ENCODE measurements around the gene NECTIN1. TPM values are rescaled to one million over a fixed set of nuclear protein-coding genes. Genes with fewer than 3 reads are reported as not detected.

The NECTIN1 gene
- total and polyA plus RNA-seq, 2 experiments from 2014 or later: 3.6 to 7.4 TPM

DNA sequence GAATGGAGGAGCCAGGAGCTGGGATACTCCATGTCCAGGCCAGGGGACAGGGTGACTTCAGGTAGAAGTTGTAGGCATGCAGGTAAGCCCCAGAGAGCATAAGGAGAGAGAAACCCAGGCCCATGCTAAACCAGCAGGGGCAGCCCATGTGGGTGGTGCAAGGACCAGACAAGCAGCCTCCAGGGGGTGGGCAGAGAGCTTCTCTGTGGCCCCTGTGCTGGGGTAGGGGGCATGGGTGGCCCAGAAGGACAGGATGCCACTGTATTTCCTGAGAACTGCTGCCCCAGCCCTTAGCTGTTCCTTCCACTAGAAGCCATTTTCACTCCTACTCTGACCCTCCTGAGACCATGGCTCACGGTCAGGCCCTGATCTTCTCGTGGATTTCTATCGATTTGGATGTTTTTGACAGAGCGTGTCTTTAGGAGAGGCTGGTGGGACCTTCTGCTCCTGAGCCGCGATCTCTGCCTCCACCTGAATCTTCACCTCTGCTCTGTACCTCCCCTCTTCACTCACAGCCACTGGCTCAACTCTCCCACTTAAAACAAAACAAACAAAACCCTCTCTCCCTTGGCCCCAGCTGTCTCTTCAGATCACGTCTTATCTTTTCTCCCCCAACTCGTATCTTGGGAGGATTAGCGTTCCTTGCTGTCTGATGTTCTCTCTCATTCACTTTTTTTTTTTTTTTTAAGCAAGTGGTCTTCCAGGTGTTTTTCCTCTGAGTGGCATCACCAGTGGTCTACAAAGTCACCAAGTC is 112.2 kb downstream of the NECTIN1 start:
- H3K4me2 ChIP-seq: no peak overlapping the region
- 41% methylated on average over 9 of the region's 9 CpGs for WGBS (ENCODE audit: low lambda C conversion rate, missing lambda C conversion rate)

DNA sequence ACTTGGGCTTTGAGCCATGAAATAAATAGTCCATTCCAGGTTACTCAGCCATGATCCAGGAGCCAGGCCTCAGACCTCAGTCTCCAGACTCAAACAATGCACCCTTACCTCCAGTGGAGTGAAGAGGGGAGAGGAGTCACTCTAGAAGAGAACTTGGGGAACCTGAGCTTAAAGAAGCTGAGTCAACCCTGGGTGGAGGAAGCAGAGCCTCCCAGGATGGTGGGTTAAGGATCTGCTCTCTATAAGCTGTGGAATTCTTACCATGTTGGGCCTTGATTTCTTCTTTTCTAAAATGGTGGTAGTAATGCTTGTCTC is 113.2 kb downstream of the NECTIN1 start:
- no peak overlapping the region for H2AFZ ChIP-seq

More for the DNA sequence above, 112.2 kb downstream of the NECTIN1 start:
- no peaks in the 10 kb centered on the region for H3K9me3 ChIP-seq (ENCODE audit: low read depth)
- no peak overlapping the region for H3K27ac ChIP-seq
- H3K4me3 ChIP-seq: no peak overlapping the region
- H3K4me1 ChIP-seq (ENCODE audit: insufficient read depth): no peaks in the 10 kb centered on the region
- H3K79me2 ChIP-seq: no peaks in the 10 kb centered on the region
- TF ChIP-seq EZH2phosphoT487 (IDR thresholded peaks at IDR 0.05; ENCODE audit: low read depth, severe bottlenecking, unreplicated experiment): no peak
- TF ChIP-seq EZH2 (IDR thresholded peaks at IDR 0.05; ENCODE audit: borderline replicate concordance): no peak
- TF ChIP-seq, protein P1, sequence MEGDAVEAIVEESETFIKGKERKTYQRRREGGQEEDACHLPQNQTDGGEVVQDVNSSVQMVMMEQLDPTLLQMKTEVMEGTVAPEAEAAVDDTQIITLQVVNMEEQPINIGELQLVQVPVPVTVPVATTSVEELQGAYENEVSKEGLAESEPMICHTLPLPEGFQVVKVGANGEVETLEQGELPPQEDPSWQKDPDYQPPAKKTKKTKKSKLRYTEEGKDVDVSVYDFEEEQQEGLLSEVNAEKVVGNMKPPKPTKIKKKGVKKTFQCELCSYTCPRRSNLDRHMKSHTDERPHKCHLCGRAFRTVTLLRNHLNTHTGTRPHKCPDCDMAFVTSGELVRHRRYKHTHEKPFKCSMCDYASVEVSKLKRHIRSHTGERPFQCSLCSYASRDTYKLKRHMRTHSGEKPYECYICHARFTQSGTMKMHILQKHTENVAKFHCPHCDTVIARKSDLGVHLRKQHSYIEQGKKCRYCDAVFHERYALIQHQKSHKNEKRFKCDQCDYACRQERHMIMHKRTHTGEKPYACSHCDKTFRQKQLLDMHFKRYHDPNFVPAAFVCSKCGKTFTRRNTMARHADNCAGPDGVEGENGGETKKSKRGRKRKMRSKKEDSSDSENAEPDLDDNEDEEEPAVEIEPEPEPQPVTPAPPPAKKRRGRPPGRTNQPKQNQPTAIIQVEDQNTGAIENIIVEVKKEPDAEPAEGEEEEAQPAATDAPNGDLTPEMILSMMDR (IDR thresholded peaks at IDR 0.05; ENCODE audit: poor library complexity): no peak
- H3K9me2 ChIP-seq (replicated peaks; ENCODE audit: insufficient read depth): no peaks in the 10 kb centered on the region
- H3K36me3 ChIP-seq (replicated peaks; ENCODE audit: insufficient read depth, low read depth): no peaks in the 10 kb centered on the region
- no peaks in the 10 kb centered on the region for H4K20me1 ChIP-seq (ENCODE audit: insufficient read depth, poor library complexity, severe bottlenecking)
- DNase-seq (ENCODE audit: low spot score): no peak
- no peak overlapping the region for H2AFZ ChIP-seq
- peaks cover 9% of the 10 kb centered on the region for H3K27me3 ChIP-seq

DNA sequence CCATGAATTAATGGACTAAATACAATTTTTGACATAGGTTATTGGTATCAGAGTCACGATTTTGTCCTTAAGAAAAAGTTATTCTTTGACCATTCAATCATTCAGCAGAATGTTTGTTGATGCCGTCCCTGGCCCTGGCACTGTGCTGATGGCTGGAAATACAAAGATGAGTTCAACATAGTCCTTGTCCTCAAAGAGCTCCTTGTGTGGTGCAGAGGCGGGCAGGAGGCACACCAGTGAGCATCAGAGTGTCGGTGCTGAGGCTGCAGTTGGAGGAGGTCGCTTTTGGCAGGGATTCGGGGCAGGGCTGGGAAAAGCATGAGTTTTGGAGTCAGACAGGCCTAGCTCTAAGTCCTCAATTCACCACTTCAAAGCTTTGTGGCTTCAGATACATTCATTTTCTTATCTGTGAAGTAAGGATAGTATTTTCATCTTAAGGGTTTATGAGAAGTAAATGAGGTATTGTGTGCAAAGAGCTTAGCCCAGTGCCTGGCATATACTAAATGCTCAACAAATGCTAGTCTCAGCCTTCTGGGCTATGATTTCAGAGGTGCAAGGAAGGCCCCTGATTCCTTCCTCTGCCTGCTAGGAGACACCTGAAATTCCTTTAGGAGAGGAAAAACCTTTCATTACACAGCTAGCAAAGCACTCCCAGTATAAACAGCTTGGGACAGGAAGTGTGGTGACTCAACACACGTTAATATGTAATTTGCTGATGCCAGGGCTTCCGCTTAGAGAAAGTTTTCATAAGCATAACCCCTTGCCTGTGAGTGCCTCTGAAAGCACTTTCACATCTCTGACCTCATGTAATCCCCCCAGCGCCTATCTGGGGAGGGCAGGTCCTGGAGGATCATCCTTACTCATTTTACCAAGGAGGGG is 113.8 kb downstream of the NECTIN1 start:
- Histone ChIP-seq H3K79me2 (no peaks in the 10 kb centered on the region), H2AFZ (no peak overlapping the region), H3K4me2 (no peak overlapping the region), H3K9me3 (ENCODE audit: low read depth) (no peaks in the 10 kb centered on the region), H3K27ac (peak overlapping the region; percentile 28), H3K36me3 (replicated peaks; ENCODE audit: insufficient read depth, low read depth) (no peaks in the 10 kb centered on the region), H3K4me1 (ENCODE audit: insufficient read depth) (no peaks in the 10 kb centered on the region), H3K9me2 (replicated peaks; ENCODE audit: insufficient read depth) (no peaks in the 10 kb centered on the region), H3K27me3 (peaks cover 9% of the 10 kb centered on the region), H4K20me1 (ENCODE audit: insufficient read depth, poor library complexity, severe bottlenecking) (no peaks in the 10 kb centered on the region), H3K4me3 (no peak overlapping the region)
- TF ChIP-seq EZH2phosphoT487 (IDR thresholded peaks at IDR 0.05; ENCODE audit: low read depth, severe bottlenecking, unreplicated experiment): no peak
- no peak for TF ChIP-seq EZH2 (IDR thresholded peaks at IDR 0.05; ENCODE audit: borderline replicate concordance)
- TF ChIP-seq, protein P1 (IDR thresholded peaks at IDR 0.05; ENCODE audit: poor library complexity): no peak
- WGBS (ENCODE audit: low lambda C conversion rate, missing lambda C conversion rate): 62% methylated on average over 9 of the region's 9 CpGs
- peak; percentile 73 for DNase-seq (ENCODE audit: low spot score)

More for the DNA sequence above, 113.2 kb downstream of the NECTIN1 start:
- Histone ChIP-seq H3K4me1 (ENCODE audit: insufficient read depth) (no peaks in the 10 kb centered on the region), H3K9me2 (replicated peaks; ENCODE audit: insufficient read depth) (no peaks in the 10 kb centered on the region), H3K4me2 (no peak overlapping the region), H3K27me3 (peaks cover 9% of the 10 kb centered on the region), H3K4me3 (no peak overlapping the region), H4K20me1 (ENCODE audit: insufficient read depth, poor library complexity, severe bottlenecking) (no peaks in the 10 kb centered on the region), H3K79me2 (no peaks in the 10 kb centered on the region), H3K9me3 (ENCODE audit: low read depth) (no peaks in the 10 kb centered on the region), H3K27ac (peak overlapping the region; percentile 28), H3K36me3 (replicated peaks; ENCODE audit: insufficient read depth, low read depth) (no peaks in the 10 kb centered on the region)
- DNase-seq (ENCODE audit: low spot score): no peak
- TF ChIP-seq EZH2phosphoT487 (IDR thresholded peaks at IDR 0.05; ENCODE audit: low read depth, severe bottlenecking, unreplicated experiment) (no peak), EZH2 (IDR thresholded peaks at IDR 0.05; ENCODE audit: borderline replicate concordance) (no peak)
- TF ChIP-seq, protein P1 (IDR thresholded peaks at IDR 0.05; ENCODE audit: poor library complexity): no peak
